ENCODE data around the gene LTC4S. TPM values are rescaled to one million over a fixed set of nuclear protein-coding genes. Genes with fewer than 3 reads are reported as not detected.

LTC4S gene
- total RNA-seq, 4 donors from 2014 or later, result 4.6 to 6.9 (median 4.7) TPM; not detected in 1

DNA sequence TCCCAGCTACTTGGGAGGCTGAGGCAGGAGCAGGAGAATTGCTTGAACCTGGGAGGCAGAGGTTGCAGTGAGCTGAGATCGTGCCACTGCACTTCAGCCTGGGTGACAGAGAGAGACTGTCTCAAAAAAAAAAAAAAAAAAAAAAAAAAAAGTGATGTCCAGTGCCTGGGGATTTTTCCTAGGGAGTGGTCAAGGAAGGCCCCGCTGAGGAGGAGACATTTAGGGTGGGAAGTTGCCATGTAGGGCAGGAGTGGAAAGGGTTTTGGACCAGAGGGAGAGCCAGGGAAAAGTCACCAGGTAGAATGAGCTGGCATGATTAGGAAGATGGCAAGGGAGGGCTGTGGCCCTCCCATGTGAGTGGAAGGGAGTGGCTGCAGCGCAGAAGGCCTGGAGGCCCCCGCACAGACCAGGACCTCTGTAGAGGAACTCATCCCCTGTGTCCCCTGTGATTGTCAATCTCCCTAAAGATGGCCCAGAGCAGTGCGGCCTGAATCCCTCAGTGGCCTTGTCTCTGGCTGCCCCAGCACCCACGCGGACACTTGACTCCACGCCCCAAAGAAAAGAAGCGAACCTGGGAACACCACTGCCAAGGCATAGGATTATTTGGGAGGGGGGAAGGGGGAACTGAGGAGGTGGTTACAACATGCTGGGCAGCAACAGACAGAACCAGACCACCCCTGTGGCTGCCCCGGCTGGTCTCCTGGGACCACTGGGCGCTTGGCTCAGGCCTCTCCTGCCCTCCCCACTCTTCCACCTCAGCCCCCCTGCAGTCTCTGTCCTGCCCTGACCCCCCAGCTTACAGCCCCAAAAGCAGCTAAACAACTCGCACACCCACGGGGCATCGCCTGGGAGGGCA lies 24.3 kb downstream of the LTC4S start:
- DNase-seq, result no peak
- intact Hi-C loops (cut with DNase I), result no loop called here
- TF ChIP-seq, protein P1, sequence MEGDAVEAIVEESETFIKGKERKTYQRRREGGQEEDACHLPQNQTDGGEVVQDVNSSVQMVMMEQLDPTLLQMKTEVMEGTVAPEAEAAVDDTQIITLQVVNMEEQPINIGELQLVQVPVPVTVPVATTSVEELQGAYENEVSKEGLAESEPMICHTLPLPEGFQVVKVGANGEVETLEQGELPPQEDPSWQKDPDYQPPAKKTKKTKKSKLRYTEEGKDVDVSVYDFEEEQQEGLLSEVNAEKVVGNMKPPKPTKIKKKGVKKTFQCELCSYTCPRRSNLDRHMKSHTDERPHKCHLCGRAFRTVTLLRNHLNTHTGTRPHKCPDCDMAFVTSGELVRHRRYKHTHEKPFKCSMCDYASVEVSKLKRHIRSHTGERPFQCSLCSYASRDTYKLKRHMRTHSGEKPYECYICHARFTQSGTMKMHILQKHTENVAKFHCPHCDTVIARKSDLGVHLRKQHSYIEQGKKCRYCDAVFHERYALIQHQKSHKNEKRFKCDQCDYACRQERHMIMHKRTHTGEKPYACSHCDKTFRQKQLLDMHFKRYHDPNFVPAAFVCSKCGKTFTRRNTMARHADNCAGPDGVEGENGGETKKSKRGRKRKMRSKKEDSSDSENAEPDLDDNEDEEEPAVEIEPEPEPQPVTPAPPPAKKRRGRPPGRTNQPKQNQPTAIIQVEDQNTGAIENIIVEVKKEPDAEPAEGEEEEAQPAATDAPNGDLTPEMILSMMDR (IDR thresholded peaks at IDR 0.05), result no peak
- no peak for TF ChIP-seq POLR2A (IDR thresholded peaks at IDR 0.05)
- WGBS, 2 donors, result 50 to 54% methylated on average over 8 to 10 of the region's 14 CpGs
- Histone ChIP-seq H3K4me3 (peak overlapping the region; percentile 14 to 100 (median 86)), H3K9me3 (no peaks in the 10 kb centered on the region), H3K4me1 (peaks cover 47 to 65% (median 47%) of the 10 kb centered on the region in 3 donors), H3K36me3 (peaks cover 0 to 9% (median 0%) of the 10 kb centered on the region in 3 donors), H3K27me3 (no peaks in the 10 kb centered on the region), H3K27ac (peak overlapping the region; percentile 98 to 100 (median 100))

DNA sequence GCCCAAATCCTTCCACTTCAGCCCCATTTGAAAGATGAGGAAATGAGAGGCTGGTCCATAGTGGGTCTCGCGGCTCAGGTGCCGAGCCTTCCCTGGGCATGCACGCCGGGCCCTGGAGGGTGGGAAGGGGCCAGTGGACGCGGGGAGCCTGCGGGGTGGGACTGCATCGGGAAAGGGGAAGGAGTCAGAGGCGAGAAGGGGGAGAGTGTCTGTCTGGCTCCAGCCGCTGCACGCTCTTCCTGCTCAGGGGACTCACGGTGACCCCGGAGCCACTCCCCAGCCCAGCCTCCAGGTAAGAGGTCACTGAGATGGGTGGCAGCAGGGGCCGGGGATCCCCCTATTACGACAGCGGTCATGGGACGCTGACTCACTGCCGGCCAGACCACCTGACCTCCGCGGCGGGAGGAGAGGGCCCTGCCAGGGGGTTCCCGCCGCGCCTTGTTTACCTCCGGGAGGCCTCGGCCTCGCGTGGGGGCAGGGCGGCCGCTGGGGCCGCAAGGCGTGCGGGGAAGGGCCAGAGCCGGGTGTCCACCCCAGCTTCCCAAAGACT lies 25.0 kb downstream of the LTC4S start:
- TF ChIP-seq, protein P1 (IDR thresholded peaks at IDR 0.05), result no peak
- peak in 2 of 4 donors; percentile 12 to 67 for TF ChIP-seq POLR2A (IDR thresholded peaks at IDR 0.05)
- intact Hi-C loops (cut with DNase I), result no loop called here
- peak overlapping the region; percentile 98 to 100 (median 100) for H3K27ac ChIP-seq
- no peaks in the 10 kb centered on the region for H3K27me3 ChIP-seq
- H3K4me3 ChIP-seq, result peak overlapping the region; percentile 14 to 100 (median 86)
- no peaks in the 10 kb centered on the region for H3K9me3 ChIP-seq
- 2% methylated on average over 8 of the region's 35 CpGs; no CpG with 5 or more reads in 1 of the 2 donors for WGBS, 2 donors
- peaks cover 52 to 68% (median 53%) of the 10 kb centered on the region in 3 donors for H3K4me1 ChIP-seq
- peaks cover 3 to 16% (median 5%) of the 10 kb centered on the region in 3 donors for H3K36me3 ChIP-seq
- peak; percentile 82 for DNase-seq

DNA sequence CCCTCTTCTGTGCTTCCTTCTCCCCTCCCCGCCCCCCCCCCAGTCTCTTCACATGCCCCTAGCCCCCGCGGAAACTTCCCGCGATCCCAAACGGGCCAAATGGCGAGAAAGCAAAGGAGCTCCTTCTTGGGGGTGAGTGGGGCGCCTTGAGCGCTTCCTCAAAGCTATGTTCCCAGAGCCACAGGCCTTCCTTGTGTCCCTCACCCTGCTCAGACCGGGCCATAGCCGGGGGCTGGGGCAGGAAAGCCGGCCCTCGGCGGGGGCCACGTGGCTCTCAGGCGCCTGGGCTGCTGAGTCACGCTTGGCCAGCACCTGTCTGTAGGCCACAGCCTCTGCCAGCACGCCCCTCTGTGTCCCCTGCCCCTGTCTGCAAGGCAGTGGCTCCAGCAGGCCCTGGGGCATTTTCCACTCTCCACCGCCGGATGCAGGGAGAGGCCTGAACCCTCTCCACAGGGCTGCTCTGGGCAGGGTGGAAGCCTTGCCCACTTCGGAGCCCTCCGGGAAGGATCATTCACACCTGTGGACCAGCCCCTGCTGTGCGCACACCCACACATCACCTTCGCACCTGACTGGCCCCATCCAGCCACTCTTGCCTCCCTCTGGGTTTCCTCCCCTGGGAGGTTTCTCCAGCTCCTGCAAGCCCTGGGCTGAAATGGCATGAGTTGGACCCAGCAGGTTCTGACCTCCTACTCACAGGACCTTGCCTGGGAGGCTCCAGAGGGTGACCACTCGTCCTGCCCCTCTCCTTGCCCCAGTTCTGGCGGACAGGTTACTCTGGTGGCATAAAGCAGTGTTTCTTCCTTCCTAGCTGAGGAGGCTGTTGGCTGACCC lies 25.7 kb downstream of the LTC4S start:
- H3K27ac ChIP-seq, result peak overlapping the region; percentile 98 to 100 (median 100)
- DNase-seq, result no peak
- intact Hi-C loops (cut with DNase I), result no loop called here
- WGBS, 2 donors, result 25% methylated on average over 14 of the region's 26 CpGs; no CpG with 5 or more reads in 1 of the 2 donors
- peak overlapping the region; percentile 76 to 100 (median 94) for H3K4me3 ChIP-seq
- H3K4me1 ChIP-seq, result peaks cover 59 to 75% (median 59%) of the 10 kb centered on the region in 3 donors
- TF ChIP-seq, protein P1 (IDR thresholded peaks at IDR 0.05), result no peak
- TF ChIP-seq POLR2A (IDR thresholded peaks at IDR 0.05), result no peak
- no peaks in the 10 kb centered on the region for H3K9me3 ChIP-seq
- H3K36me3 ChIP-seq, result peaks cover 10 to 23% (median 12%) of the 10 kb centered on the region in 3 donors
- H3K27me3 ChIP-seq, result no peaks in the 10 kb centered on the region

DNA sequence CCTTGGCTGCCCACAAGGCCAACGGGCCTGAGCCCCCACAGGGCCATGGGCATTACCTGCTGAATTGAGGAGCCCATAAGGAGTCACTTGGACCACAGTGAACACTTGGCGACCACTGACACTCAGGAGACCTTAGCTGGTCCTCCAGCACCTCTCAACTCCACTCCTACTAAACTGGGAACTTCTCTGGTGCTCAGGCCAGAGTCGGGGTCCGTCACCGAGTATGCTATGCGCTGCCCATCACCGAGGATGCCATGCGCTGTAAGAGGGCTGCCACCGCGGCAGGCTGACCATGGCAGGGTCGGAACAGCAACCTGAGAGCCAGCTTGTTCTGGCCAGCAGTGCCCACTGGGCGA lies 26.3 kb downstream of the LTC4S start:
- 18 to 44% methylated on average over 3 to 10 of the region's 12 CpGs for WGBS, 2 donors
- H3K27ac ChIP-seq, result peak overlapping the region; percentile 98 to 100 (median 100)
- H3K27me3 ChIP-seq, result no peaks in the 10 kb centered on the region
- DNase-seq, result no peak
- TF ChIP-seq POLR2A (IDR thresholded peaks at IDR 0.05), result no peak
- TF ChIP-seq, protein P1 (IDR thresholded peaks at IDR 0.05), result no peak
- no peaks in the 10 kb centered on the region for H3K9me3 ChIP-seq
- H3K4me3 ChIP-seq, result peak overlapping the region; percentile 76 to 100 (median 94)
- intact Hi-C loops (cut with DNase I), result no loop called here
- H3K4me1 ChIP-seq, result peaks cover 60 to 81% (median 60%) of the 10 kb centered on the region in 3 donors
- peaks cover 16 to 29% (median 16%) of the 10 kb centered on the region in 3 donors for H3K36me3 ChIP-seq

All from esophagus squamous epithelium (tissue), 5 donors.